GM12873 (cell line): Measurements from ENCODE around the gene MAP3K7.

Source experiments
- CTCF ChIP-seq: IDR thresholded peaks from 2 replicates; pipeline ENCODE4 v1.5.1; 2012; ENCODE audit warnings: low read depth, mild to moderate bottlenecking, moderate library complexity, low read length, control low read depth; ENCODE audit not compliant: insufficient read depth; ENCODE audit errors: missing control alignments

Gene MAP3K7

GRCh38 chr6:90521955-90522354, 64.9 kb downstream of the MAP3K7 start:
- no peak for TF ChIP-seq CTCF

- no peak for TF ChIP-seq CTCF
Observed at GRCh38 chr6:90516074-90516660, 70.7 kb downstream of the MAP3K7 start.

GRCh38 chr6:90514496-90514895, 72.4 kb downstream of the MAP3K7 start:
- TF ChIP-seq CTCF, result no peak

GRCh38 chr6:90508753-90509152, 78.1 kb downstream of the MAP3K7 start:
- TF ChIP-seq CTCF, result no peak

- TF ChIP-seq CTCF, result no peak
Observed at GRCh38 chr6:90502866-90503407, 83.9 kb downstream of the MAP3K7 start.

GRCh38 chr6:90502381-90502780, 84.5 kb downstream of the MAP3K7 start:
- TF ChIP-seq CTCF, result no peak

- TF ChIP-seq CTCF, result no peak
Observed at GRCh38 chr6:90500458-90500857, 86.4 kb downstream of the MAP3K7 start.

GRCh38 chr6:90497411-90497810, 89.5 kb downstream of the MAP3K7 start:
- peak; percentile 20 for TF ChIP-seq CTCF
